GM12878 (cell line): ENCODE measurements around the gene GH1.
"Not testable (repeated sequence)": the region's sequence is repeated elsewhere in the genome, so short reads cannot be mapped to it uniquely, and the experiment has no call there.

Experiments
- CEBPB ChIP-seq, 2 experiments: fragments of 150-350 bp in 1 of 2; IDR thresholded peaks; 2 replicates each; pipeline ENCODE4 v1.6.1; 2012 to 2014; ENCODE audit warnings: low read depth in 2 of 2, low read length in 2 of 2, borderline replicate concordance in 1 of 2, inconsistent platforms in 1 of 2
- ZNF274 ChIP-seq: IDR thresholded peaks from one replicate; pipeline ENCODE4 v1.8.0; 2011; ENCODE audit not compliant: insufficient read length, insufficient read depth
- TF ChIP-seq, protein P1 (sequence below), 3 experiments: IDR thresholded peaks in 2 of 3; conservative IDR thresholded peaks in 1 of 3; 2 replicates each; pipeline ENCODE4 v1.5.1; 2011; ENCODE audit warnings: low read depth in 3 of 3, low read length in 3 of 3, mild to moderate bottlenecking in 3 of 3, control low read depth in 2 of 3, moderate library complexity in 2 of 3, inconsistent platforms in 1 of 3, mixed read lengths in 1 of 3; ENCODE audit not compliant: control insufficient read depth in 2 of 3, insufficient read depth in 1 of 3; ENCODE audit errors: extremely low read depth in 1 of 3
- TF ChIP-seq, protein P2 (sequence below): fragments of 450-650 bp; IDR thresholded peaks from 2 replicates; pipeline ENCODE4 v1.6.1; 2017; ENCODE audit warnings: mild to moderate bottlenecking

DNA sequence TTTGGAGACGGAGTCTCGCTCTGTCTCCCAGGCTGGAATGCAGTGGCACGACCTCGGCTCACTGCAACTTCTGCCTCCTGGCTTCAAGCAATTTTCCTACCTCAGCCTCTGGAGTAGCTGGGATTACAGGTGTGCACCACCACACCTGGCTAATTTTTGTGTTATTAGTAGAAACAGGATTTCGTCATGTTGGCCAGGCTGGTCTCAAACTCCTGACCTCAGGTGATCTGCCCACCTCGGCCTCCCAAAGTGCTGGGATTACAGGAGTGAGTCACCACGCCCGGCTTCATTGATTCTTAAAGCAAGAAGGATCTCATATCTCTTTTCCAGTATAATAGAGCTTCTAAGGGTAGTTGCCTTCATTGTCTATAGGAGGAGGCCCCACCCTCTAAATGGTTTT lies 13.8 kb downstream of the GH1 start:
- TF ChIP-seq, protein P1, sequence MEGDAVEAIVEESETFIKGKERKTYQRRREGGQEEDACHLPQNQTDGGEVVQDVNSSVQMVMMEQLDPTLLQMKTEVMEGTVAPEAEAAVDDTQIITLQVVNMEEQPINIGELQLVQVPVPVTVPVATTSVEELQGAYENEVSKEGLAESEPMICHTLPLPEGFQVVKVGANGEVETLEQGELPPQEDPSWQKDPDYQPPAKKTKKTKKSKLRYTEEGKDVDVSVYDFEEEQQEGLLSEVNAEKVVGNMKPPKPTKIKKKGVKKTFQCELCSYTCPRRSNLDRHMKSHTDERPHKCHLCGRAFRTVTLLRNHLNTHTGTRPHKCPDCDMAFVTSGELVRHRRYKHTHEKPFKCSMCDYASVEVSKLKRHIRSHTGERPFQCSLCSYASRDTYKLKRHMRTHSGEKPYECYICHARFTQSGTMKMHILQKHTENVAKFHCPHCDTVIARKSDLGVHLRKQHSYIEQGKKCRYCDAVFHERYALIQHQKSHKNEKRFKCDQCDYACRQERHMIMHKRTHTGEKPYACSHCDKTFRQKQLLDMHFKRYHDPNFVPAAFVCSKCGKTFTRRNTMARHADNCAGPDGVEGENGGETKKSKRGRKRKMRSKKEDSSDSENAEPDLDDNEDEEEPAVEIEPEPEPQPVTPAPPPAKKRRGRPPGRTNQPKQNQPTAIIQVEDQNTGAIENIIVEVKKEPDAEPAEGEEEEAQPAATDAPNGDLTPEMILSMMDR (IDR thresholded peaks at IDR 0.05 in 2 of 3, conservative IDR thresholded peaks at IDR 0.05 in 1 of 3; ENCODE audit: control insufficient read depth in 2 of 3, extremely low read depth in 1 of 3, insufficient read depth in 1 of 3, low read depth in 3 of 3, low read length in 3 of 3), result not testable (repeated sequence)
- not testable (repeated sequence) for TF ChIP-seq ZNF274; CEBPB (IDR thresholded peaks at IDR 0.05; ENCODE audit: borderline replicate concordance in 1 of 2, low read depth in 2 of 2, low read length in 2 of 2)
- TF ChIP-seq, protein P2, sequence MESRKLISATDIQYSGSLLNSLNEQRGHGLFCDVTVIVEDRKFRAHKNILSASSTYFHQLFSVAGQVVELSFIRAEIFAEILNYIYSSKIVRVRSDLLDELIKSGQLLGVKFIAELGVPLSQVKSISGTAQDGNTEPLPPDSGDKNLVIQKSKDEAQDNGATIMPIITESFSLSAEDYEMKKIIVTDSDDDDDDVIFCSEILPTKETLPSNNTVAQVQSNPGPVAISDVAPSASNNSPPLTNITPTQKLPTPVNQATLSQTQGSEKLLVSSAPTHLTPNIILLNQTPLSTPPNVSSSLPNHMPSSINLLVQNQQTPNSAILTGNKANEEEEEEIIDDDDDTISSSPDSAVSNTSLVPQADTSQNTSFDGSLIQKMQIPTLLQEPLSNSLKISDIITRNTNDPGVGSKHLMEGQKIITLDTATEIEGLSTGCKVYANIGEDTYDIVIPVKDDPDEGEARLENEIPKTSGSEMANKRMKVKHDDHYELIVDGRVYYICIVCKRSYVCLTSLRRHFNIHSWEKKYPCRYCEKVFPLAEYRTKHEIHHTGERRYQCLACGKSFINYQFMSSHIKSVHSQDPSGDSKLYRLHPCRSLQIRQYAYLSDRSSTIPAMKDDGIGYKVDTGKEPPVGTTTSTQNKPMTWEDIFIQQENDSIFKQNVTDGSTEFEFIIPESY, result not testable (repeated sequence)
